Activated T-cell treated with anti-CD3 and anti-CD28 coated beads for 24 hours (primary cell): ENCODE measurements around the gene PXDN.

Experiments
- DNase-seq: peaks from one replicate; pipeline ENCODE4 v3.0.0-alpha.2; 2020; ENCODE audit warnings: low read depth

The PXDN gene

GRCh38 chr2:1612391-1613077 lies 131.8 kb downstream of the PXDN start:
- no peak for DNase-seq

- DNase-seq, result no peak
Measured at GRCh38 chr2:1611886-1612285, 132.4 kb downstream of the PXDN start.

GRCh38 chr2:1610096-1610485 lies 134.2 kb downstream of the PXDN start:
- no peak for DNase-seq

GRCh38 chr2:1609485-1610095 lies 134.7 kb downstream of the PXDN start:
- DNase-seq, result no peak

- DNase-seq, result no peak
Measured at GRCh38 chr2:1609040-1609439, 135.3 kb downstream of the PXDN start.

- no peak for DNase-seq
Measured at GRCh38 chr2:1607971-1608688, 136.2 kb downstream of the PXDN start.

GRCh38 chr2:1607236-1607920 lies 136.9 kb downstream of the PXDN start:
- no peak for DNase-seq

- DNase-seq, result no peak
Measured at GRCh38 chr2:1606421-1607235, 137.7 kb downstream of the PXDN start.

GRCh38 chr2:1606046-1606400 lies 138.3 kb downstream of the PXDN start:
- no peak for DNase-seq

- no peak for DNase-seq
Measured at GRCh38 chr2:1605102-1606045, 138.9 kb downstream of the PXDN start.

GRCh38 chr2:1603521-1603920 lies 140.8 kb downstream of the PXDN start:
- no peak for DNase-seq

GRCh38 chr2:1603059-1603458 lies 141.3 kb downstream of the PXDN start:
- DNase-seq, result no peak

- DNase-seq, result no peak
Measured at GRCh38 chr2:1602278-1603010, 141.9 kb downstream of the PXDN start.

- no peak for DNase-seq
Measured at GRCh38 chr2:1601471-1602277, 142.6 kb downstream of the PXDN start.

- DNase-seq, result no peak
Measured at GRCh38 chr2:1601067-1601412, 143.3 kb downstream of the PXDN start.

- DNase-seq, result no peak
Measured at GRCh38 chr2:1600191-1601066, 143.9 kb downstream of the PXDN start.

- no peak for DNase-seq
Measured at GRCh38 chr2:1599301-1600085, 144.8 kb downstream of the PXDN start.

GRCh38 chr2:1598800-1599199 lies 145.5 kb downstream of the PXDN start:
- DNase-seq, result no peak
